SK-N-SH (cell line): Measurements from ENCODE around the gene PRSS23. TPM values are rescaled to one million over a fixed set of nuclear protein-coding genes. Genes with fewer than 3 reads are reported as not detected.

ENCODE experiments used
- CTCF ChIA-PET: fragments of 300-600, 350-600 bp; formaldehyde crosslinking; extraction: SDS; loops from one replicate; lab custom pipeline; 2021; lab: Yijun Ruan, JAX
- POLR2A ChIA-PET: fragments of 350-600 bp; sonication (Branson Sonifier 250); formaldehyde crosslinking; extraction: SDS; loops from one replicate; lab custom pipeline; 2020; ENCODE audit warnings: antibody characterized with exemption, inconsistent platforms; lab: Yijun Ruan, JAX
- DNase-seq: peaks from one replicate; pipeline ENCODE4 v3.0.0; 2012
- H2AFZ ChIP-seq: fragments of 200-600 bp; sonication (generic); 2 replicates; pipeline ENCODE4 v1.8.1; 2016; ENCODE audit warnings: antibody characterized with exemption, mild to moderate bottlenecking, low read depth
- H3F3A ChIP-seq: fragments of 200-600 bp; sonication (generic); replicated peaks from 2 replicates; pipeline ENCODE3; 2016; ENCODE audit warnings: antibody characterized with exemption, mild to moderate bottlenecking; ENCODE audit not compliant: insufficient read depth
- H3K27ac ChIP-seq, 2 experiments: fragments of 200-500 bp in 1 of 2; fragments of 200-600 bp in 1 of 2; sonication (Bioruptor generic) in 1 of 2; sonication (generic), shearing (Covaris generic) in 1 of 2; 2 replicates each; pipeline versions ENCODE4 v1.5.1 to v1.6.1; 2014 to 2016; ENCODE audit warnings: low read depth in 2 of 2, inconsistent platforms in 1 of 2, low read length in 1 of 2, mild to moderate bottlenecking in 1 of 2, mixed read lengths in 1 of 2
- H3K27me3 ChIP-seq: fragments of 200-600 bp; sonication (generic), shearing (Covaris generic); 2 replicates; pipeline ENCODE4 v1.6.1; 2016; ENCODE audit warnings: mixed run types; ENCODE audit not compliant: insufficient read depth
- H3K36me3 ChIP-seq, 2 experiments: fragments of 200-500 bp in 1 of 2; fragments of 200-600 bp in 1 of 2; sonication (Bioruptor generic) in 1 of 2; sonication (generic) in 1 of 2; replicated peaks in 1 of 2; 2 replicates each; pipeline versions ENCODE3 to v1.5.1; 2014 to 2016; ENCODE audit warnings: low read length in 1 of 2, mild to moderate bottlenecking in 1 of 2; ENCODE audit not compliant: insufficient read depth in 2 of 2, control insufficient read depth in 1 of 2
- H3K4me1 ChIP-seq, 2 experiments: fragments of 200-500 bp in 1 of 2; fragments of 200-600 bp in 1 of 2; sonication (Bioruptor generic) in 1 of 2; sonication (generic), shearing (Covaris generic) in 1 of 2; 2 replicates each; pipeline versions ENCODE4 v1.5.1 to v1.6.1; 2014 to 2016; ENCODE audit warnings: low read depth in 1 of 2, low read length in 1 of 2, mixed run types in 1 of 2; ENCODE audit not compliant: insufficient read depth in 2 of 2, control insufficient read depth in 1 of 2
- H3K4me2 ChIP-seq: fragments of 200-600 bp; sonication (generic), shearing (Covaris generic); 2 replicates; pipeline ENCODE4 v1.6.1; 2017; ENCODE audit warnings: mixed run types
- H3K4me3 ChIP-seq, 2 experiments: fragments of 200-500 bp in 1 of 2; fragments of 200-600 bp in 1 of 2; sonication (Bioruptor generic) in 1 of 2; sonication (generic), shearing (Covaris generic) in 1 of 2; 2 replicates each; pipeline versions ENCODE4 v1.5.1 to v1.8.1; 2014 to 2016; ENCODE audit warnings: low read depth in 2 of 2, inconsistent platforms in 1 of 2, low read length in 1 of 2, mild to moderate bottlenecking in 1 of 2, mixed read lengths in 1 of 2, moderate library complexity in 1 of 2
- H3K79me2 ChIP-seq: fragments of 200-600 bp; sonication (generic); 2 replicates; pipeline ENCODE4 v1.8.1; 2017; ENCODE audit warnings: mild to moderate bottlenecking; ENCODE audit not compliant: insufficient read depth
- H3K9ac ChIP-seq: fragments of 200-600 bp; sonication (generic); 2 replicates; pipeline ENCODE4 v1.6.1; 2017; ENCODE audit warnings: mixed run types
- H3K9me2 ChIP-seq: fragments of 200-600 bp; sonication (generic); 2 replicates; pipeline ENCODE4 v1.6.1; 2017; ENCODE audit warnings: mixed run types
- H3K9me3 ChIP-seq: fragments of 200-600 bp; sonication (generic); 2 replicates; pipeline ENCODE4 v1.6.1; 2017; ENCODE audit warnings: mixed run types, mild to moderate bottlenecking, moderate library complexity
- H4K20me1 ChIP-seq: fragments of 200-600 bp; sonication (generic); 2 replicates; pipeline ENCODE4 v1.6.1; 2017; ENCODE audit warnings: mild to moderate bottlenecking, mixed run types; ENCODE audit not compliant: insufficient read depth
- ELF1 ChIP-seq: IDR thresholded peaks from 2 replicates; pipeline ENCODE4 v1.4.0; 2012
- EP300 ChIP-seq, 2 experiments: IDR thresholded peaks; 2 replicates each; pipeline versions ENCODE4 v1.4.0 to v1.6.1; 2012; ENCODE audit warnings: borderline replicate concordance in 1 of 2, low read depth in 1 of 2, low read length in 1 of 2
- FOXJ3 ChIP-seq: sonication (generic); formaldehyde crosslinking; IDR thresholded peaks from 2 replicates; pipeline ENCODE4 v1.5.1; 2020; ENCODE audit warnings: mild to moderate bottlenecking, missing genetic modification reagents
- FOXM1 ChIP-seq: IDR thresholded peaks from 2 replicates; pipeline ENCODE4 v1.4.0; 2012; ENCODE audit warnings: low read depth, mild to moderate bottlenecking
- GABPA ChIP-seq: IDR thresholded peaks from 2 replicates; pipeline ENCODE4 v1.4.0; 2012; ENCODE audit warnings: low read depth, mild to moderate bottlenecking
- JUND ChIP-seq: IDR thresholded peaks from 2 replicates; pipeline ENCODE4 v1.4.0; 2012
- MXI1 ChIP-seq: IDR thresholded peaks from 2 replicates; pipeline ENCODE4 v1.6.1; 2012; ENCODE audit warnings: mild to moderate bottlenecking, low read depth, low read length, improper control_type of control experiment
- NRF1 ChIP-seq: IDR thresholded peaks from 2 replicates; pipeline ENCODE4 v1.6.1; 2012; ENCODE audit warnings: low read depth, mild to moderate bottlenecking, low read length
- RCOR1 ChIP-seq: fragments of 150-350 bp; IDR thresholded peaks from 2 replicates; pipeline ENCODE4 v1.6.1; 2017; ENCODE audit warnings: antibody characterized with exemption, low read length
- RXRA ChIP-seq: IDR thresholded peaks from 2 replicates; pipeline ENCODE4 v1.4.0; 2012; ENCODE audit warnings: low read depth, mild to moderate bottlenecking, borderline replicate concordance
- SIN3A ChIP-seq: IDR thresholded peaks from 2 replicates; pipeline ENCODE4 v1.6.1; 2012; ENCODE audit warnings: low read depth, mild to moderate bottlenecking, low read length, moderate library complexity, borderline replicate concordance
- SMC3 ChIP-seq: IDR thresholded peaks from 2 replicates; pipeline ENCODE4 v1.6.1; 2012; ENCODE audit warnings: low read depth, low read length, improper control_type of control experiment
- TCF12 ChIP-seq: IDR thresholded peaks from 2 replicates; pipeline ENCODE4 v1.4.0; 2012
- TEAD4 ChIP-seq: IDR thresholded peaks from 2 replicates; pipeline ENCODE4 v1.4.0; 2012; ENCODE audit warnings: mild to moderate bottlenecking, borderline replicate concordance; ENCODE audit not compliant: insufficient read depth
- YY1 ChIP-seq: IDR thresholded peaks from 2 replicates; pipeline ENCODE4 v1.4.0; 2012; ENCODE audit warnings: low read depth, mild to moderate bottlenecking
- WGBS: methylation state at CpG from one replicate; pipeline ENCODE4 v1.1.6; 2017; ENCODE audit warnings: low lambda C conversion rate; 5-methylcytosine and 5-hydroxymethylcytosine counted together
- polyA plus RNA-seq, 3 experiments: library from polyadenylated mRNA; depleted of rRNA; stranded (reverse); fragments of >200 nt; gene quantifications; 2 replicates each; pipeline ENCODE4 v1.2.3, GENCODE V29; 2012
- TF ChIP-seq, protein P1 (sequence below): IDR thresholded peaks from 2 replicates; pipeline ENCODE4 v1.4.0; 2012; ENCODE audit warnings: low read depth
- TF ChIP-seq, protein P2 (sequence below): fragments of 150-350 bp; IDR thresholded peaks from 2 replicates; pipeline ENCODE4 v1.6.1; 2017; ENCODE audit warnings: antibody characterized with exemption, low read length, low read depth, borderline replicate concordance
- TF ChIP-seq, protein P3 (sequence below): IDR thresholded peaks from 2 replicates; pipeline ENCODE4 v1.4.0; 2012; ENCODE audit warnings: low read depth, borderline replicate concordance
- TF ChIP-seq, protein P4 (sequence below): IDR thresholded peaks from 2 replicates; pipeline ENCODE4 v1.4.0; 2012; ENCODE audit warnings: low read depth, borderline replicate concordance
- TF ChIP-seq, protein P5 (sequence below): IDR thresholded peaks from 2 replicates; pipeline ENCODE4; 2012
- TF ChIP-seq, protein P6 (sequence below): fragments of 150-350 bp; IDR thresholded peaks from 2 replicates; pipeline ENCODE4 v1.6.1; 2016; ENCODE audit warnings: mild to moderate bottlenecking, low read depth, low read length

Gene PRSS23
- polyA plus RNA-seq, 1 of the 3 experiments (the other 2 are of a cell fraction), result 326 TPM

DNA sequence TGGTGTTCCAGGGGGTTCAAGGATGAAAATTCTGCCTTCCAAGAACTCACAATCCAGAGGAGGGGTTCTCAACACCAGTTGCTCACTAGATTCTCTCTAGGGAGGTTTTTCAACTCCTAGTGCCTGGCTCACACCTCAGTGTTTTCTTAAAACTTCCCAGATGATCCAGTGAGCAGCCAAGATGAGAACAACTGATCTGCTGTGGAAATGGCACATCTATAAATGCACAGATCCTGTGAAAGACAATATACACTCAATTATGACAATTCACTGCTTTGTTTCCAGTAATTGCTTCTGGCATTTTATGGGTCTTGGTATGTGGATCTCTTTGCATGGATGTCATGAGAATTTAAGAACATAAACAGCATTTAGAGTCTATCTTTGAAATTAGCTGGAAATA, 45.2 kb upstream of the PRSS23 start:
- peaks cover under 1 to 3% of the 10 kb centered on the region in 2 experiments; a peak in 2 of 4 replicates for H3K4me1 ChIP-seq

DNA sequence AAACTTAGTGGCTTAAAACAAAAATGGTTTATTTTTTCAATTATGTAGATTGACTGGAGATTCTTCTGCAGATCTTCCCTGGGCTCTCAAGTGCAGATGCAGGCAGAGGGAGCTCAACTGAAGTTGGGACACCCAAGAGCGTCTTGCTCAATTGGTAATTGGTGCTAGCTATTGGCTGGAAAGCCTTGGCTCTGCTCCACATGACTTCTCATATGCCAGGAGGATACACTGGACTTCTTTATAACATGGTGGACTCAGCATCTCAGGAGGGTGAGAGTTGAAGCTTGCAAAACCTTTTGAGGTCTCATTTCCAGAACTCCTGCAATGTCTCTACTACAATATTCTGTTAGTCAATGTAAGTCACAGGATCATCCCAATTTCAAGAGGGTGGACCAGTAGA, 42.2 kb upstream of the PRSS23 start:
- Histone ChIP-seq H3K9me3 (no peaks in the 10 kb centered on the region), H3K4me3 (no peak overlapping the region), H3K4me2 (no peak overlapping the region), H4K20me1 (no peaks in the 10 kb centered on the region), H3K9me2 (no peaks in the 10 kb centered on the region), H3K4me1 (peaks cover 0 to 26% of the 10 kb centered on the region in 2 experiments), H3K9ac (no peak overlapping the region), H3K27ac (no peak overlapping the region), H3F3A (peaks cover 24% of the 10 kb centered on the region), H3K79me2 (no peaks in the 10 kb centered on the region; the same call in 1 of the 2 replicates), H3K36me3 (no peaks in the 10 kb centered on the region), H3K27me3 (no peaks in the 10 kb centered on the region), H2AFZ (no peak overlapping the region)
- ChIA-PET POLR2A (no interaction called here), CTCF (no interaction called here)
- DNase-seq, result no peak
- WGBS, result 88% methylated on average over 1 of the region's 1 CpG
- TF ChIP-seq ELF1 (no peak), FOXM1 (no peak), YY1 (no peak), SIN3A (no peak), EP300 (IDR thresholded peaks at IDR 0.05; ENCODE audit: borderline replicate concordance in 1 of 2, low read depth in 1 of 2, low read length in 1 of 2) (no peak), NRF1 (no peak), RCOR1 (no peak), GABPA (no peak), RXRA (no peak), TEAD4 (no peak), SMC3 (no peak), FOXJ3 (CRISPR knock-in tag) (no peak)
- TF ChIP-seq, protein P1, sequence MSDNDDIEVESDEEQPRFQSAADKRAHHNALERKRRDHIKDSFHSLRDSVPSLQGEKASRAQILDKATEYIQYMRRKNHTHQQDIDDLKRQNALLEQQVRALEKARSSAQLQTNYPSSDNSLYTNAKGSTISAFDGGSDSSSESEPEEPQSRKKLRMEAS, result no peak
- TF ChIP-seq, protein P2, sequence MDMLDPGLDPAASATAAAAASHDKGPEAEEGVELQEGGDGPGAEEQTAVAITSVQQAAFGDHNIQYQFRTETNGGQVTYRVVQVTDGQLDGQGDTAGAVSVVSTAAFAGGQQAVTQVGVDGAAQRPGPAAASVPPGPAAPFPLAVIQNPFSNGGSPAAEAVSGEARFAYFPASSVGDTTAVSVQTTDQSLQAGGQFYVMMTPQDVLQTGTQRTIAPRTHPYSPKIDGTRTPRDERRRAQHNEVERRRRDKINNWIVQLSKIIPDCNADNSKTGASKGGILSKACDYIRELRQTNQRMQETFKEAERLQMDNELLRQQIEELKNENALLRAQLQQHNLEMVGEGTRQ, result no peak
- TF ChIP-seq, protein P3, sequence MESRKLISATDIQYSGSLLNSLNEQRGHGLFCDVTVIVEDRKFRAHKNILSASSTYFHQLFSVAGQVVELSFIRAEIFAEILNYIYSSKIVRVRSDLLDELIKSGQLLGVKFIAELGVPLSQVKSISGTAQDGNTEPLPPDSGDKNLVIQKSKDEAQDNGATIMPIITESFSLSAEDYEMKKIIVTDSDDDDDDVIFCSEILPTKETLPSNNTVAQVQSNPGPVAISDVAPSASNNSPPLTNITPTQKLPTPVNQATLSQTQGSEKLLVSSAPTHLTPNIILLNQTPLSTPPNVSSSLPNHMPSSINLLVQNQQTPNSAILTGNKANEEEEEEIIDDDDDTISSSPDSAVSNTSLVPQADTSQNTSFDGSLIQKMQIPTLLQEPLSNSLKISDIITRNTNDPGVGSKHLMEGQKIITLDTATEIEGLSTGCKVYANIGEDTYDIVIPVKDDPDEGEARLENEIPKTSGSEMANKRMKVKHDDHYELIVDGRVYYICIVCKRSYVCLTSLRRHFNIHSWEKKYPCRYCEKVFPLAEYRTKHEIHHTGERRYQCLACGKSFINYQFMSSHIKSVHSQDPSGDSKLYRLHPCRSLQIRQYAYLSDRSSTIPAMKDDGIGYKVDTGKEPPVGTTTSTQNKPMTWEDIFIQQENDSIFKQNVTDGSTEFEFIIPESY, result no peak
- TF ChIP-seq, protein P4, sequence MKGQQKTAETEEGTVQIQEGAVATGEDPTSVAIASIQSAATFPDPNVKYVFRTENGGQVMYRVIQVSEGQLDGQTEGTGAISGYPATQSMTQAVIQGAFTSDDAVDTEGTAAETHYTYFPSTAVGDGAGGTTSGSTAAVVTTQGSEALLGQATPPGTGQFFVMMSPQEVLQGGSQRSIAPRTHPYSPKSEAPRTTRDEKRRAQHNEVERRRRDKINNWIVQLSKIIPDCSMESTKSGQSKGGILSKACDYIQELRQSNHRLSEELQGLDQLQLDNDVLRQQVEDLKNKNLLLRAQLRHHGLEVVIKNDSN, result no peak

More for the DNA sequence above, 45.2 kb upstream of the PRSS23 start:
- H3F3A ChIP-seq, result peaks cover 2% of the 10 kb centered on the region
- H3K9me2 ChIP-seq, result no peaks in the 10 kb centered on the region
- H3K27ac ChIP-seq, result peak overlapping the region; percentile 17 to 39; a peak in 2 of 4 replicates
- no peaks in the 10 kb centered on the region for H3K27me3 ChIP-seq
- no peaks in the 10 kb centered on the region for H4K20me1 ChIP-seq
- no peak for DNase-seq
- CTCF ChIA-PET, result interaction anchor here (0.7 kb wide), 1 partner anchor 19 kb away, joined by 3 read pairs; no protein-coding TSS in a partner anchor
- H3K4me3 ChIP-seq, result no peak overlapping the region
- H3K36me3 ChIP-seq, result no peaks in the 10 kb centered on the region
- no peak overlapping the region for H2AFZ ChIP-seq
- H3K9me3 ChIP-seq, result no peaks in the 10 kb centered on the region
- H3K4me2 ChIP-seq, result no peak overlapping the region
- no peaks in the 10 kb centered on the region; the same call in 1 of the 2 replicates for H3K79me2 ChIP-seq
- TF ChIP-seq YY1, result no peak
- TF ChIP-seq FOXJ3 (CRISPR knock-in tag), result no peak
- peak; percentile 46; the same call in 1 of the 2 replicates for TF ChIP-seq TCF12
- no peak for TF ChIP-seq RCOR1
- no peak for TF ChIP-seq EP300 (IDR thresholded peaks at IDR 0.05; ENCODE audit: borderline replicate concordance in 1 of 2, low read depth in 1 of 2, low read length in 1 of 2)
- no peak for TF ChIP-seq MXI1
- TF ChIP-seq JUND, result no peak
- TF ChIP-seq, protein P5, sequence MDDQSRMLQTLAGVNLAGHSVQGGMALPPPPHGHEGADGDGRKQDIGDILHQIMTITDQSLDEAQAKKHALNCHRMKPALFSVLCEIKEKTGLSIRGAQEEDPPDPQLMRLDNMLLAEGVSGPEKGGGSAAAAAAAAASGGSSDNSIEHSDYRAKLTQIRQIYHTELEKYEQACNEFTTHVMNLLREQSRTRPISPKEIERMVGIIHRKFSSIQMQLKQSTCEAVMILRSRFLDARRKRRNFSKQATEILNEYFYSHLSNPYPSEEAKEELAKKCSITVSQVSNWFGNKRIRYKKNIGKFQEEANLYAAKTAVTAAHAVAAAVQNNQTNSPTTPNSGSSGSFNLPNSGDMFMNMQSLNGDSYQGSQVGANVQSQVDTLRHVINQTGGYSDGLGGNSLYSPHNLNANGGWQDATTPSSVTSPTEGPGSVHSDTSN, result peak; percentile 35; the same call in 1 of the 2 replicates
- TF ChIP-seq, protein P1, result no peak
- TF ChIP-seq, protein P6, sequence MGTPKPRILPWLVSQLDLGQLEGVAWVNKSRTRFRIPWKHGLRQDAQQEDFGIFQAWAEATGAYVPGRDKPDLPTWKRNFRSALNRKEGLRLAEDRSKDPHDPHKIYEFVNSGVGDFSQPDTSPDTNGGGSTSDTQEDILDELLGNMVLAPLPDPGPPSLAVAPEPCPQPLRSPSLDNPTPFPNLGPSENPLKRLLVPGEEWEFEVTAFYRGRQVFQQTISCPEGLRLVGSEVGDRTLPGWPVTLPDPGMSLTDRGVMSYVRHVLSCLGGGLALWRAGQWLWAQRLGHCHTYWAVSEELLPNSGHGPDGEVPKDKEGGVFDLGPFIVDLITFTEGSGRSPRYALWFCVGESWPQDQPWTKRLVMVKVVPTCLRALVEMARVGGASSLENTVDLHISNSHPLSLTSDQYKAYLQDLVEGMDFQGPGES, result no peak
- TF ChIP-seq, all 33 proteins: peak for 2
- H3K9ac ChIP-seq, result no peak overlapping the region
- POLR2A ChIA-PET, result no interaction called here
